ENCODE measurements around the gene ANKRD17.
"Not testable (repeated sequence)": the region's sequence is repeated elsewhere in the genome, so short reads cannot be mapped to it uniquely, and the experiment has no call there.

The ANKRD17 gene

GRCh38 chr4:73203976-73204375 lies 54.6 kb downstream of the ANKRD17 start:
- not testable (repeated sequence) for DNase-seq (ENCODE audit: low spot score)

GRCh38 chr4:73197220-73197619 lies 61.4 kb downstream of the ANKRD17 start:
- DNase-seq (ENCODE audit: low spot score), result no peak

- no peak for DNase-seq (ENCODE audit: low spot score)
These were observed 64.5 kb downstream of the ANKRD17 start for GRCh38 chr4:73194064-73194463.

- DNase-seq (ENCODE audit: low spot score), result no peak
These were observed 64.9 kb downstream of the ANKRD17 start for GRCh38 chr4:73193659-73194058.

GRCh38 chr4:73193155-73193554 lies 65.4 kb downstream of the ANKRD17 start:
- DNase-seq (ENCODE audit: low spot score), result no peak

- no peak for DNase-seq (ENCODE audit: low spot score)
These were observed 69.3 kb downstream of the ANKRD17 start for GRCh38 chr4:73189274-73189810.

- no peak for DNase-seq (ENCODE audit: low spot score)
These were observed 71.3 kb downstream of the ANKRD17 start for GRCh38 chr4:73187325-73187724.

GRCh38 chr4:73185903-73186302 lies 72.7 kb downstream of the ANKRD17 start:
- no peak for DNase-seq (ENCODE audit: low spot score)

GRCh38 chr4:73181231-73181630 lies 77.4 kb downstream of the ANKRD17 start:
- no peak for DNase-seq (ENCODE audit: low spot score)

- DNase-seq (ENCODE audit: low spot score), result no peak
These were observed 80.2 kb downstream of the ANKRD17 start for GRCh38 chr4:73178389-73178788.

GRCh38 chr4:73172161-73172560 lies 86.4 kb downstream of the ANKRD17 start:
- no peak for DNase-seq (ENCODE audit: low spot score)

GRCh38 chr4:73170518-73171198 lies 87.9 kb downstream of the ANKRD17 start:
- no peak for DNase-seq (ENCODE audit: low spot score)

GRCh38 chr4:73166212-73166611 lies 92.4 kb downstream of the ANKRD17 start:
- DNase-seq (ENCODE audit: low spot score), result no peak

- DNase-seq (ENCODE audit: low spot score), result no peak
These were observed 96.9 kb downstream of the ANKRD17 start for GRCh38 chr4:73161527-73162185.

- DNase-seq (ENCODE audit: low spot score), result no peak
These were observed 102.2 kb downstream of the ANKRD17 start for GRCh38 chr4:73156394-73156793.

- no peak for DNase-seq (ENCODE audit: low spot score)
These were observed 105.7 kb downstream of the ANKRD17 start for GRCh38 chr4:73152893-73153292.

GRCh38 chr4:73142995-73143547 lies 115.5 kb downstream of the ANKRD17 start:
- DNase-seq (ENCODE audit: low spot score), result no peak

- DNase-seq (ENCODE audit: low spot score), result no peak
These were observed 118.6 kb downstream of the ANKRD17 start for GRCh38 chr4:73139991-73140390.

GRCh38 chr4:73139245-73139644 lies 119.4 kb downstream of the ANKRD17 start:
- no peak for DNase-seq (ENCODE audit: low spot score)

GRCh38 chr4:73137121-73137520 lies 121.5 kb downstream of the ANKRD17 start:
- DNase-seq (ENCODE audit: low spot score), result no peak

- DNase-seq (ENCODE audit: low spot score), result no peak
These were observed 124.8 kb downstream of the ANKRD17 start for GRCh38 chr4:73133784-73134183.

GRCh38 chr4:73131281-73131680 lies 127.3 kb downstream of the ANKRD17 start:
- DNase-seq (ENCODE audit: low spot score), result no peak

- no peak for DNase-seq (ENCODE audit: low spot score)
These were observed 129.3 kb downstream of the ANKRD17 start for GRCh38 chr4:73129319-73129718.

All from activated CD4-positive, alpha-beta T cell treated with anti-CD3 and anti-CD28 coated beads, Interleukin-2, Interleukin-4, amounts not matched to agents 100 ng/mL and 50 ng/mL, durations not matched to agents 16 hours and 8 hours (primary cell).